Measurements from ENCODE around the gene VAV3.
"Not testable (repeated sequence)": the region's sequence is repeated elsewhere in the genome, so short reads cannot be mapped to it uniquely, and the experiment has no call there.

VAV3 gene

DNA sequence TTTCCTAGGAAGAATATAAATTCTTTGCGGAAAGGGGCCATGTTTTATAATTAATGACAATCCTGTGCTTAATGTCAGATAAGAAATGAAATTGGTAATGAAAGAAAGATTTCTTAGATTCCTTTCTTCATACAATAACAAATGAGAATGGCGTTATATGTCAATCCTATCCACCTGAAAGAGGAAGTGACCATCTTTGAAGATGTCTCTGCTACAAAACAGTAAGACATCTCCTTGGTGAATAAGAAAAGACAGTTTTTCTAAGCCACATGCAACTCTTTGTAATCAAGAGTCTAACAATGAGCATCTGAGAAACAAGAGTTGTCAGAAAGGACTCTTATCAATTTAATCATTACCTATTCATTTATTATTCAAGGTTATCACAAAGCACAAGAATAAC is 286.0 kb downstream of the VAV3 start:
- no peak for DNase-seq

DNA sequence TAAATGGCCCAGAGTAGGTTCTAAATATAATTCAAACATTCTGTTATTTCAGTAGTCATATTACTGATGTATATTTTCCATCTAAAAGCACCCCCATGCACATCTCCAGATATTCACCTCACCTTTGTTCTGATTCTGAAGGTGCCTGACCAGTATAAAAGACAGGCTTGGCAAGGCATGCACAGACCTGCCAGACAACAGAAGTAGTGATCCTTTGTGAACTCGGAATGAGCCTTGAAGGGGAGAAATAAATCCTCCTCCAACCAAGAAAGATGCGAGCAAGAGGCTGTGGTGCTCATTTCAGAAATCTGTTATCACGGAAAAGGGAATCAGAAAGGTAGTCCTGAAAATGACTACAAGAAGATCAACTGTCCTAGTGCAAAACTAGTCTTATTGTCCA is 287.3 kb downstream of the VAV3 start:
- no peak for DNase-seq

DNA sequence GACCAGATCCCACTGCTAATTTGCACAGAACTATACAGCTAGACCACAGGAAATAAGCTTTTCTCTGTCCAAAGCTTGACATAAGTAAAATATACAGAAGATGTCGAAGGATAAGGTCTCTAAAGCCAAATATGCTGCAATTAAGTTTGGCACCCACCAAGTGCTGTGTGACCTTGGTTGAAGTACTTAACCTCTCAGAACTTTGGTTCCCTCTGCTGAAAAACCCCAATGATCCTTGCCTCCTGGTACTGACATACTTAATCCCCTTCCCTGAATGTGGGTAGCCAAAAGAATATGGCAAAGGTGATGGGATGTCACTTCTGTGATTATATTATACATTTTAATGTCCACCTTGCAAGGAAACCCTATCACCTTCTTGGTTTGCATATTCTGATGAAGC is 290.5 kb downstream of the VAV3 start:
- DNase-seq: no peak

DNA sequence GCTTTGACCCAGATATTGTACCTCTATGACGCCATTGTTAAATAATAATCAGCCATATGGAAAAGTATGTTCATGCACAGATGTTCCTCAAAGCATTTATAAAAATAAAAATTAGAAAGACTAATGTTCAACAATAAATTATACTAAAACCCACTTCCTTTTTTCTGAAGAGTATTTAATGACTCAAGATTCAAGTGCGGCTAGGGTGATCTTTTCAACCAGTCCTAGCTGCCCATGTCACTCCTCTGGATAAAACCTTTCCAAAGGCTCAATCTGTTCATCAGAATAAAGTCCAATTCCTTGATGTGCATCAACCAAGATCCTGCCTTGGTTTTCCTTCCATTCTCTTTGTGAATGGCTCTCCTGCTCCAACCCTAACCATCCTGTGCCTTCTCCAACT is 292.0 kb downstream of the VAV3 start:
- no peak for DNase-seq

DNA sequence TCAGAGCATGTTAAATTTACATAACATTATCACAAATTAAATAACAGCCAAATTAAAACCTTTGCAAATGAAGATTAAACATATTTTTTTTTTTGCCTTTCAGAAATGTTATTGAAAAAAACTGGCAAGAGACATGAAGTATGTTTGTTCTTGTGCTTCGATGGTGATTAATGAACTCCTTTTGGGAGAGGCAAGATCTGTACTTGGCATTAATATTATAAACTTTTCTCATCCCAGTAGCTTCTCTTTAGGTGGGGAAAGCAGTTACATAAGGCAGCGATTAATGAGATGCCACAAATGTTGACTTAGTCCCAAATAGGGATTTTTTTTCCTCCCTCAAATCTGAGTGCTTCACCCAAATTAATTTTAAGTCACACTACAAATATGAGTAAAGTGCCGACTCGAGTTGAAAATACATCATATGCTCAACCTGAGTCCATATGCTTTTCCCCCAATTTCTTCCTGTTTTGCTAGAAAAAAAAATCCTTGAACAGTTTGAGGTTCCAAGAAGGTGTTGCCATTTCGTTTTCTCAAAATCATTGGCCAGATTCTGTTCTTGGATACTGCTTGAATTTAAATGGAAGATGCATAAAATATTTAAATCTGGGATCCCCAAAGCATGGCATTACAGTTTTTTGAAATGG is 294.5 kb downstream of the VAV3 start:
- DNase-seq: no peak

DNA sequence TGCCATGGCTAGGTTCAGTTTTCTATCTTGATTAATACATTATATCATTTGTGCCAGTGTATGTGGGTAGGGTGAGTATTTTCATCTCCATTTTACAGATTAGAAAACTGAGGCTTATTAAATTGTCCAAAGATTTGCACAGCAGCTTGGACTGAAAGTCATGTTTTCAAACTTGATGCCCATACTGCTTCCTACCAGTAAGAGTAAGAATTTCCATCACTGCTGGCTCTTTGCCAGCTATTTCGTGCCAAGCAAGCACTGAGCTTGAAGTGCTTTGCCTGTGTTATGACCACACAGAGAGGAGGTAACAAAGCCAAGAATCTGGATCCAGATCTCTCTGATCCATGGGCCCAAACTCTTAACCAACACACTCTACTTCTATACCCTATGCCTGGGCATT is 295.0 kb downstream of the VAV3 start:
- DNase-seq: no peak

DNA sequence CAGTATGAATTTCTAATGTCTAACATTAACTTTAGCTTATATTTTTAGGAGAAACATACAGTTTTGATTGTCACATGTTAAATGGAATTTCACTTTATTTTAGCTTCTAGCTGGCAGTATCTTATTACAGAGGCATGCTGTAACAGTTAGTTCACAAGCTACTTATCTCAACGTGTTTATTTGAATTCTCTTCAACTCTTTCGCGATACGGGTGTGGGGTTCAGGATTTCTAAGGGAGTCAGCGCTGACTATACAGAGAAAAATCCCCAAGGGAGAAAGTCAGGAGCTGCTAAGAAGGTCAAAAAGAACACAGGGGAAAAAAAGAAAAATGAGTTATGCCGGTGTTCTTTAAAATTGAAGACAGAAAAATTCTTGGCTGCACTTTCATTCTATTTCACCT is 296.2 kb downstream of the VAV3 start:
- DNase-seq: no peak

DNA sequence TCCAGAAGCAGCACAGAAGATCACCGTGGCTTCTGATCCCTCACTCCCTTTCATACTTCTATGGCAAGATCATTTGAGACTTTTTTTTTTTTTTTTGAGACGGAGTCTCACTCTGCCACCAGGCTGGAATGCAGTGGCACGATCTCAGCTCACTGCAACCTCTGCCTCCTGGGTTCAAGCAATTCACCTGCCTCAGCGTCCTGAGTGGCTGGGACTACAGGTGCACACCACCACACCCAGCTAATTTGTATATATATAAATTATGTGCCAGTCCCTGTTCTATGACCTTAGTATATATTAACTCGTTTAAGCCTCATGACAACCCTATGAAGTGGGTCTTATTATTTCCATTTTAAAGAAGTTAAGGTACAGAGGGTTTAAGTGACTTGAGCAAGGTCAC is 298.5 kb downstream of the VAV3 start:
- DNase-seq: no peak

DNA sequence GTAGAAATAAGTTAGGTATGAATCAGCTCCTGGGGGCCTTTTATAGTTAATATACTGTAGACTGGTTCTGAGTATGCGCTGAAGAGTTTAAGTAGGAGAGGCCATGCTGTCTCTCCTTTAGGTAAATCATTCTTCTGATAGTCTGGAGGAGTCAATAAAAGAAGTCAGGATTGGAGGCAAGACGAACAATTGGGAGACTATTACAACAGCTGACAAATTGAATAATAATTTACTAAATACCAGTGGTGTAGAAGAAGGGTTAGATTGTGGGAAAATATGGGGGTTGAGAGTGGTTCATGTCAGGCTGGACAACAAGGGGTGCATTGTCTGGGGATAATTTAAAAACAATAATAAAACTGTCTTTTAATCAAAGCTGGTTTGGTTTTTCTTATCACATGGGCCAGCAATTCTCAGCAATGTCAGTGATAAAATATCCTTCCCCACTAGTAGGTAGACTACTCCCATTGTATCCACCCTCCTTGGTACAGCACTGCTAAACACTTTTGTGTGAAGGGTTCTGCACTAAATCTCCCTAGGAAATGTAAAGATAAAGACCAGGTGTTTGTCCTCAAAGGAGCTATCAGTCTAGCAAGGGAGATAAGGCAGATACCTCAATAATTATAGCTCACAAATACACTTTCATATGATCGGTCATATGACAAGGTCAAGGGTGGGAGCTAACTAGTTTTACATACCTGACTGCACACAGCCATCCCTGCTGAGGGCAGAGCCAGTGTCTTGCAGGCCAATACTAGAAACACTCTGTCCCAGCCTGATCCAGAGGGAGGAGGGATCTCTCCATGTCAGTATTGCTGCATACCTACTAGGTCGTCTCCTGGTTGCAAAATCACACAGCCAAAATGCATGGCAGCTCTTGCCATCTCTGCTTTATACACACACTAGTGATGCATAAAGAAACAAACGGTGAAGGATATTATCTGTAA is 299.7 kb downstream of the VAV3 start:
- DNase-seq: no peak

DNA sequence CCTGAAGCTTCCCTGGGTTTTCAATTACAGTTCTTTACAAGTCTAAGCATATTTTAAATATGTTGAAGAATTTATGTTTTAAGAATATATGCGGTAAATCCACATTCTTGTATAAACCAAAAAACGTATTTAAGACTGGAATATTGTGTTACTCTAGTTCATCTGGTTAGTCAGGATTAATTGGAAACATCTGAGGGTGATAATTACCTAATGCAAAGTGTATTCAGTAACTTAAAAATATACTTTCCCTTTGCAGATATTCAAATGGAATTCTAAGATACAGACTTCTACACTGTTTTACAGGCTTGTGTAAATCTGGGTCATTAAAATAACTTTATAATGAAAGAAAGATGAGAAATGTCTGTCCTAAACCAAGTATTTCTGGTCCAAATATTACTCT is 302.0 kb downstream of the VAV3 start:
- no peak for DNase-seq

DNA sequence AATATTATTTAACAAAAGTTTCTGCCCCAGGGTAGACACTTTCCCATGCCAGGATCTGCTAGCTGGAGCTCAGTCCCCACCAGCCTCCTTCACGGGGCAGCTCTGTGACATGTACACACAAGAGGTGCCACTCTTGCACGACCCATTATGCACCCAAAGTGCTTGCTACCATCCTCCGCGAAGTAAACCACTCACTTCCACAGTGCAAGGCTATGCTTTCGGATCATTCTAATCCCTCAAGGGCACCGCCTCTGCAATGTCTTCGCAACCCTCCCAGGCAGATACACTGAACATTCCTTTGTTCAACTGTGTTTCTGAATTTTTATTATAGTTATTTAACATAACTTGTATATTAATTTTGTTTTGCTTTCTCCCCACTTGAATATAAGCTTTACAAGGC is 303.8 kb downstream of the VAV3 start:
- DNase-seq: no peak

DNA sequence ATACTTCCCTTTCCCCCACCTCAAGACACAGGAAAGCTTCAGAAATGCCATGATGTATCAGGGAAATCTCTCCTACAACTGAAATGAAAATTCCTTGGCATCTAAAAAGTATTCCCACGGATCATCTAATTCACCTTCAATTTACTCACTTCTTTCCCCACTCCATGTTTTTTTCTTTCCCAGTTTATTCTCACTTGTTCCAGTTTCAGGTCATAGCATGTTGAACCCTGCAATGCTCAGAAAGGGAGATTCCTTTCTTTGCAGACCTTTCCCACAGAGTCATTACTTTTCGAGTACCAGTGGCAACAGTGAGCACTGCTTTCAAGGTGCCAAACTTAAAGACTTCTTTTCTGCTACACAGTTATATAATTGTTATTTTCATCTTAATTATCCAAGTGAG is 305.0 kb downstream of the VAV3 start:
- DNase-seq: no peak

DNA sequence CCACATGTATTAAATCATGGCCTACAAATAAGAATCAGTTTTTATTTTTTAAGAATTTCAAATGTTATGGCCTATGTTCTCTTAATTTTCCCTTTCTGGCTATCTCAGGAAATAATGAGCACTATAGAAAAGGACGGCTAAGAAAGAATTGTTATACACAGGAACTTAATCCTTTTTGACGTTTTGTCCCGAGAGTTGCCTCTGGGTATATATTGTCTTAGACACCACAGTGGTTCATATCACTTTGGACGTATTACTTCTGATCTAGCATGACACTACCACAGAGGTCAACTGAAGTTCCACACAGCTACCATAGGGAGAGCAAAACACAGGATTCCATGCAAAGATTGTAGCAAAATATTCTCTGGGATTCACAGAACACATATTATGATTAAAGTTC is 307.6 kb downstream of the VAV3 start:
- DNase-seq: no peak

DNA sequence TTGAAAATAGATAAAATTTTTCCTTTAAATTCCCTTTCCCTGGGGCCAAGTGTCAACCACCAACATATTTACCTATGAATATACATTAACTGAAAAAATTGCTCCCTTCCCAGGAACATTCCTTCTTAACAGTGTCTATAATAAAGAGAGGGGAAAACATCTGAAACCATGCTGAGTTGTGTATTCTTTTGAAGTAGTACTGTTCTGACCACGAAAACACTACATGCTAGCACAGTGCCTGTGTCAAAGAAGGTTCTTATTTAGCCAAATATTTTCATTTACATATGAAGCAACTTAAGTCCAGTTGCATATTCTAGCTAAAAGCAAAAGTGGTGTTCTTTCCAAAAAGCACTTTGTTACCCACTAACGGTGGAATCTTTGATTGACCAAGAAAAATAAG is 311.2 kb downstream of the VAV3 start:
- no peak for DNase-seq

DNA sequence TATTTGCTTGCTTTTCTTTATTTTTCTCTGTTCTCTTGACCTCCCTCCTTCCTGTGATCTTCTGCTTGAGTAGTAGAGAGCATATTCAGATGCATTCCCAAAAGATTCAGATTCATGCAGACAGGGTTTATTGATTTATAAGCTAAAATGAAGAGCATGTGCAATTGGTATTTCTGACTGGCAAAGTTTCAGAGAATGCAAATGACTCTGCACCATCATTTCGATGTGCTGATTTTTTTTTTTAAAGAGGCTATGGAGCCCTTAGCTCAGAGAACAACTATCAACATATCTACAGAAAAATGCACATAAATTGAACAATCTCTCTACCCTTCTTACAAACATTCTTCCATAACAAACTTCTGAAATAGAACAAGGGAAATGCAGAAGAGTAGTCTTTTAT is 312.0 kb downstream of the VAV3 start:
- no peak for DNase-seq

DNA sequence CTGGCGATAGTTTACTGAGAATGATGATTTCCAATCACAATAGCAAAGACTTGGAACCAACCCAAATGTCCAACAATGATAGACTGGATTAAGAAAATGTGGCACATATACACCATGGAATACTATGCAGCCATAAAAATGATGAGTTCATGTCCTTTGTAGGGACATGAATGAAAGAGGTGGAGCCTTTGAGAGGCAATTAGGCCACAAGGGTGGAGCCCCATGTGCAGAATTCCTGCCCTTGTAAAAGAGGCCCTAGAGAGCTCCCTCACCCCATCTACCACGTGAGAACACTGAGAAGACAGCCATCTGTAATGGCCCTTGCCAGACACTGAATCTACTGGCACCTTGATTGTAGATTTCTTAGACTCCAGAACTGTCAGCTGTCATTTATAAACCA is 314.2 kb downstream of the VAV3 start:
- DNase-seq: not testable (repeated sequence)

DNA sequence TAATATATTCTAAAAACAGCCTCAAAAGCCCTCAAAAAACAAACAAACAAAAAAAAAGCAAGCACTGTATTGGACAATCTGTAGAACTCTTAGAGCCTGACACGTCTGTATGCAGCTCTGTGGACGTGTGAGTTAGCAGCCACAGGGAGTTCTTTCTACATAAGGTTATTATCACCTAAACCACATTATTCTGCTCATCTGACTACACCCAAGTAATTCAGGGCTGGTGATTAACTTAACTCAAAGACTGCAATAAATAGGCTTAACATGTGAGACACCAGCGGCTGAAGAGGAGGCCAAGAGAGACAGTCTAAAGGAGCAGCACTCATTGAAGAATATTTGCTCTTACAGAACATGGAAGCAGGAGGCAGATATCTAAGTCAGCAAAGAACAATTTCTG is 316.0 kb downstream of the VAV3 start:
- DNase-seq: no peak

DNA sequence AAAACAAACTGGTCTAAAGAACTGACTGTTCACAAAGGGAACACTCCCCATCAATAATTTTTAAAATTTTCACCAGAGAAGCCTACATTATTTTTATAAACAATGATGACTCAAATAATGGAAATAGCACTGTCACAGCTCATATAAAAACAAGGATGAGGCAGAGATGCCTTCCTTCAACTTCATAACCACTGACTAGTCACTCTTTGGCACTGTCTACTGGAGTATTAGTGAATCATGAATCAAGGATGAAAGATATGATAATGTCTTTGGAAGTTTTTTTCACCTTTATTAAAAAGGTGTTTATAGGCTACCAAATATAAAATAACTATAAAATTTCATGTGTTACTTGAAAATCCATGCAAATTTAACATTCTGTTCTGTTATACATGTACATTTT is 316.9 kb downstream of the VAV3 start:
- DNase-seq: no peak

DNA sequence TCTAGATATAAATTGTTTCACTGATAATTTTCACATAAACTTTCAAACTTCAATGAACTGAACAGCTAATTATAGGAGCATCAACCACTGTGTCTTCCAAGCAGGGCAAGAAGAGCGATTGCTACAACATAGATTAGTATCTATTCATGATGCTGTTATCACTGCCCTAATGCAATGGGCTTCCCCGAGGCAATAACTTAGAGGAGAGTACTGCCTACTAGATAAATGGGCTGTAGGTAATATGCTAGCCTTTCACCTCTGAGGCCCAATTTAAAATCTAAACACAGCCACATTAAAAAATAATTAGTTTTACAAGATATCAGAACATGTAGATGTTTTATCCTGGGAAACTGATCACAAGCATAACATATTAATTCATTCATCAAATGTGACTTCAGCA is 318.0 kb downstream of the VAV3 start:
- DNase-seq: no peak

DNA sequence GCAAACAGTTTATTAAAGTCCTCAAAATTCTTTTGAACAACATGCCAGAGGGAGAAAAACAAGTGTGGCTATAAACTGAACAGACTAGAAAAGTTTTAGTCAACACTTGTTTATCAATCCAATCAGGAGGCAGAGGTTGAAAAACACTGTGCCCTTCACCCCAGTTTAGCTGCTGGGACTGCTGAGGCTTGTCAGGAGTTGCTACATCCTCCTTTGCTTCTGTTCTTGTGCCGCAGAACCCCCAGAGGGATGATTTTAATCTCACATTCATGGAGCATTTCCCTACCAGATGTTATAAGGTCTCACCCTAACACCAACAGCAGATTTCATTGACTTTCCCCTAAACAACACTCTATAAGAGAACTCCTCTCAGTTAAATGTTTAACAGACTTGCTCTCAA is 321.2 kb downstream of the VAV3 start:
- DNase-seq: no peak

DNA sequence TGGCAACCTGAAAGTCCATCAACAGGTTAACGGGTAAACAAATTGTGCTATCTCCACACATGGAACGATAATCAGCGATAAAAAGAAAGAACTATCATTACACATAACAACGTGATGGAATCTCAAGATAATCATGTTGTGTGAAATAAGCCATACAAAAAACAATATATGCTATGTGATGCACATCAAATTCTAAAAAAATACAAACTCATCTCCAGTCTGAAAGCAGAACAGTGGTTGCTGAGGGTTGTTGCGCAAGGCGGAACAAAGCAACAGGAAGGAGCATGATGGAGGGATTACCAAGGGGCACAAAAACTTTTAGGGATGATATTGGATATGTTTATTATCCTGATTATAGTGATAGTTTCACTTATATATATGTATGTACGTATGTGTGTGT is 324.8 kb downstream of the VAV3 start:
- DNase-seq: no peak

DNA sequence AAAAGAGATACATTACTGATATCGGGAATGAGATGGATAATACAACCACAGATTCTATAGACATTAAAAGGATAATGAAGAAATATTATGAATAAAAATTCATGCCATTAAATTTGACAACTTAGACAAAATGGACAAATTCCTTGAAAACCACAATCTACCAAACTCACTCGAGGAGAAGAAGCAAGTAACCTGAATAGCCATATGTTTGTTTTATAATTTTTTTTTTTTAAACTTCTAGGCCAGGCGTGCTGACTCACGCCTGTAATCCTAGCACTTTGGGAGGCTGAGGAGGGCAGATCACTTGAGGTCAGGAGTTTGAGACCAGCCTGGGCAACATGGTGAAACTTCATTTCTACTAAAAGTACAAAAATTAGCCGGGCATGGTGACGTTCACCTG is 327.9 kb downstream of the VAV3 start:
- DNase-seq: no peak

DNA sequence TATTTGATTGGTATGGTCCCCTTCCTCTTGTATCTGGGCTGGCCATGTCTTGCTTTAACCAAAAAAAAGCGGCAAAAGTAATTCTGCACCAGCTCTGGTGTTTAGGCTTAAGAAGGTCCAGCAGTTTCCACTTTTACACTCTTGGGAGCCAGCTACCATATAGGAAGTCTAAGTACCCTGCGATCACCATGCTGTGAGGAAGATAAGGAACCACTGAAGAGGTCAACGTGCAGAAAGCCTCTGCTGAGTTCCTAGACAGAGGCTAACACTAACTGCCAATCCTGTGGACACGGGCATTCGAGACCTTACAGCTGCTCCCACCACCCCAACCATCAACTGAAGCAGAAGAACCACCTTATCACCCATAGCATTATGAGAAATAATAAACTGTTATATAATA is 331.4 kb downstream of the VAV3 start:
- DNase-seq: no peak

DNA sequence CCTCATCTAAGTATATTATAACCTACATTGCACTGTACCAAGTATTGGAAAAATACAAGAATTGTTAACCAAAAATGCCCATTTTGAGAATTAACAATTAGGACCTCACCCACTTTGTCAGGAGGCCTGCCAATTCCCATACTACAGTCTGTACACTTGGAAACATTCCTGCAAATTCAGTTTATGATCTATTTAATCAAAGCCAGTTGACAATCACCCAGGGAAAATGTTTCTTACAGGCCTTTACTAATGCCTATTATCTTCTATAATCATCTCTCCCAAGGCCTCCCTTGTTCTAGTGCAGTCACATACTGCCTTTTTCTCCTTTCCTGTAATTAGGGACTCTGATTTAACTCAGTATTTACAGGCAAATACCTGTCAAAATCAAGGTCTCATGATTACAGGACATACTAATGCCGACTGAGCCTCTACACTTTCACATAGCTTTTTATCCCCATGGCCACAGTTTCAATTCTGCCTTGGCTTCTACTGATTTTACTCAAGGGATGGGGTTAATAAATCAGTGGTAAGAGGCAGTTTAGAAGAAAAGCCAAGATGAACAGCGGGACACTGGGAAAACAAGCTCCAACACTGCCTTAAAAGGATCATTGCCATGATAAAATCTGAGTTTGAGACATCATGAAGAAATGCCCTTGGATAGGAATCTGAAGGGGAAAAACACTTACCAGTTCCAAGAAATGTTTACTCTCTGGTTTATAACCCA is 338.7 kb downstream of the VAV3 start:
- no peak for DNase-seq
